IMR-90 (cell line): ENCODE data around the gene ASAP2. TPM values are rescaled to one million over a fixed set of nuclear protein-coding genes. Genes with fewer than 3 reads are reported as not detected.

Source experiments
- ATAC-seq: fragments of 200-7000 bp; cut with Tn5 transposase; 2 replicates; pipeline ENCODE4 v1.9.1; 2020; ENCODE audit warnings: low read depth, mild to moderate bottlenecking, moderate library complexity
- BruUV-seq: library from RNA; stranded (reverse); fragments of 400-500 nt; replicated peaks from 2 replicates; lab custom pipeline; 2021; lab: Mats Ljungman, UMichigan
- CTCF ChIA-PET: fragments of 300-600 bp; formaldehyde crosslinking; extraction: SDS; loops from one replicate; lab custom pipeline; 2021; ENCODE audit warnings: antibody characterized with exemption; lab: Yijun Ruan, JAX
- POLR2A ChIA-PET: fragments of 300-600 bp; sonication (Branson Sonifier 250); formaldehyde crosslinking; loops from one replicate; lab custom pipeline; 2022; ENCODE audit warnings: antibody characterized with exemption; ENCODE audit not compliant: unreplicated experiment; lab: Charles Lee
- DNase-seq: peaks from one replicate; pipeline ENCODE4 v3.0.0; 2013
- H2AFZ ChIP-seq: replicated peaks from 2 replicates; pipeline ENCODE3; 2013; ENCODE audit warnings: low read length, mild to moderate bottlenecking; ENCODE audit not compliant: poor library complexity
- H2AK5ac ChIP-seq: 2 replicates; pipeline ENCODE4 v1.6.1; 2013; ENCODE audit warnings: low read depth, low read length, inconsistent platforms
- H2AK9ac ChIP-seq: replicated peaks from 2 replicates; pipeline ENCODE3; 2013; ENCODE audit warnings: mild to moderate bottlenecking, low read depth, low read length, moderate library complexity; ENCODE audit not compliant: poor library complexity
- H2BK120ac ChIP-seq: 2 replicates; pipeline ENCODE4 v1.6.1; 2013; ENCODE audit warnings: low read depth, low read length, inconsistent platforms
- H2BK15ac ChIP-seq: 3 replicates; pipeline ENCODE4 v1.6.1; 2013; ENCODE audit warnings: low read depth, low read length, inconsistent platforms
- H2BK20ac ChIP-seq: 2 replicates; pipeline ENCODE4 v1.6.1; 2013; ENCODE audit warnings: low read depth, mild to moderate bottlenecking, inconsistent platforms, low read length, moderate library complexity
- H2BK5ac ChIP-seq: 2 replicates; pipeline ENCODE4 v1.6.1; 2013; ENCODE audit warnings: mild to moderate bottlenecking, low read depth, low read length, inconsistent platforms; ENCODE audit not compliant: poor library complexity, severe bottlenecking
- H3K14ac ChIP-seq: replicated peaks from 2 replicates; pipeline ENCODE4 v1.6.1; 2013; ENCODE audit warnings: low read depth, low read length, inconsistent platforms
- H3K18ac ChIP-seq: 2 replicates; pipeline ENCODE4 v1.6.1; 2013; ENCODE audit warnings: low read depth, low read length, control low read depth
- H3K23ac ChIP-seq: 2 replicates; pipeline ENCODE4 v1.6.1; 2013; ENCODE audit warnings: low read depth, low read length, inconsistent platforms
- H3K27ac ChIP-seq: 2 replicates; pipeline ENCODE4 v1.5.1; 2013; ENCODE audit warnings: mild to moderate bottlenecking, control low read depth, low read length; ENCODE audit not compliant: insufficient read depth
- H3K27me3 ChIP-seq: 2 replicates; pipeline ENCODE4 v1.6.1; 2013; ENCODE audit warnings: low read length; ENCODE audit not compliant: control insufficient read depth, insufficient read depth
- H3K36me3 ChIP-seq: 2 replicates; pipeline ENCODE4 v1.6.1; 2013; ENCODE audit warnings: low read length, mixed read lengths; ENCODE audit not compliant: control insufficient read depth, insufficient read depth
- H3K4ac ChIP-seq: 2 replicates; pipeline ENCODE4 v1.6.1; 2013; ENCODE audit warnings: low read depth, low read length, inconsistent platforms
- H3K4me1 ChIP-seq: 2 replicates; pipeline ENCODE4 v1.6.1; 2013; ENCODE audit warnings: low read length, mixed read lengths; ENCODE audit not compliant: control insufficient read depth, insufficient read depth
- H3K4me2 ChIP-seq: 2 replicates; pipeline ENCODE4 v1.6.1; 2013; ENCODE audit warnings: low read depth, mild to moderate bottlenecking, control low read depth, low read length, moderate library complexity
- H3K4me3 ChIP-seq: 2 replicates; pipeline ENCODE4 v1.5.1; 2013; ENCODE audit warnings: low read depth, mild to moderate bottlenecking, control low read depth, low read length, moderate library complexity; ENCODE audit not compliant: insufficient read depth
- H3K56ac ChIP-seq: 2 replicates; pipeline ENCODE4 v1.6.1; 2013; ENCODE audit warnings: low read length, inconsistent platforms; ENCODE audit not compliant: insufficient read depth; ENCODE audit errors: extremely low read depth
- H3K79me1 ChIP-seq, 2 experiments: 2 replicates each; pipeline ENCODE4 v1.6.1; 2013; ENCODE audit warnings: low read length in 2 of 2, inconsistent platforms in 1 of 2, low read depth in 1 of 2
- H3K9ac ChIP-seq: 2 replicates; pipeline ENCODE4 v1.6.1; 2013; ENCODE audit warnings: low read depth, low read length, control low read depth
- H3K9me1 ChIP-seq: 2 replicates; pipeline ENCODE4 v1.6.1; 2013; ENCODE audit warnings: low read length, inconsistent platforms; ENCODE audit not compliant: insufficient read depth
- H3K9me3 ChIP-seq: 2 replicates; pipeline ENCODE4 v1.6.1; 2013; ENCODE audit warnings: low read length; ENCODE audit not compliant: control insufficient read depth, insufficient read depth
- H4K20me1 ChIP-seq: 2 replicates; pipeline ENCODE4 v1.6.1; 2013; ENCODE audit warnings: low read length, inconsistent platforms; ENCODE audit not compliant: insufficient read depth
- H4K5ac ChIP-seq: 2 replicates; pipeline ENCODE4 v1.6.1; 2013; ENCODE audit warnings: mild to moderate bottlenecking, low read depth, low read length, control low read depth
- H4K8ac ChIP-seq, 2 experiments: 2 replicates each; pipeline ENCODE4 v1.6.1; 2013; ENCODE audit warnings: low read depth in 2 of 2, low read length in 2 of 2, control low read depth in 1 of 2, inconsistent platforms in 1 of 2
- H4K91ac ChIP-seq: 2 replicates; pipeline ENCODE4 v1.6.1; 2013; ENCODE audit warnings: low read depth, low read length, inconsistent platforms; ENCODE audit not compliant: insufficient read depth
- BHLHE40 ChIP-seq: fragments of 150-350 bp; IDR thresholded peaks from 2 replicates; pipeline ENCODE4 v1.6.1; 2016; ENCODE audit warnings: mild to moderate bottlenecking, low read depth, low read length
- CEBPB ChIP-seq: IDR thresholded peaks from 2 replicates; pipeline ENCODE4 v1.6.1; 2012; ENCODE audit warnings: low read depth, low read length, improper control_type of control experiment
- CHD1 ChIP-seq: IDR thresholded peaks from 2 replicates; pipeline ENCODE4 v1.6.1; 2012; ENCODE audit warnings: low read depth, low read length, improper control_type of control experiment
- FOS ChIP-seq: fragments of 150-350 bp; IDR thresholded peaks from 2 replicates; pipeline ENCODE4 v1.6.1; 2016; ENCODE audit warnings: low read depth, low read length
- MAFK ChIP-seq: IDR thresholded peaks from 2 replicates; pipeline ENCODE4 v1.6.1; 2012; ENCODE audit warnings: low read depth, low read length, improper control_type of control experiment
- MAZ ChIP-seq: IDR thresholded peaks from 2 replicates; pipeline ENCODE4 v1.6.1; 2012; ENCODE audit warnings: low read depth, mild to moderate bottlenecking, low read length, improper control_type of control experiment, moderate library complexity, borderline replicate concordance
- MXI1 ChIP-seq: IDR thresholded peaks from 2 replicates; pipeline ENCODE4 v1.6.1; 2012; ENCODE audit warnings: low read depth, mild to moderate bottlenecking, low read length, moderate library complexity, borderline replicate concordance
- NFE2L2 ChIP-seq: fragments of 150-350 bp; IDR thresholded peaks from 2 replicates; pipeline ENCODE4 v1.6.1; 2016; ENCODE audit warnings: low read depth, mild to moderate bottlenecking, low read length
- POLR2A ChIP-seq: IDR thresholded peaks from 2 replicates; pipeline ENCODE4 v1.6.1; 2012; ENCODE audit warnings: mild to moderate bottlenecking, low read depth, low read length
- RAD21 ChIP-seq: IDR thresholded peaks from 2 replicates; pipeline ENCODE4 v1.6.1; 2012; ENCODE audit warnings: low read length, improper control_type of control experiment
- RCOR1 ChIP-seq: IDR thresholded peaks from 2 replicates; pipeline ENCODE4 v1.6.1; 2012; ENCODE audit warnings: mild to moderate bottlenecking, low read length, improper control_type of control experiment; ENCODE audit not compliant: insufficient replicate concordance
- RFX5 ChIP-seq: IDR thresholded peaks from 2 replicates; pipeline ENCODE4 v1.8.0; 2012; ENCODE audit warnings: low read depth, mild to moderate bottlenecking, low read length, moderate library complexity
- SMC3 ChIP-seq: fragments of 150-350 bp; IDR thresholded peaks from 2 replicates; pipeline ENCODE4 v1.6.1; 2016; ENCODE audit warnings: low read depth, mild to moderate bottlenecking, antibody characterized with exemption, low read length, moderate library complexity
- WGBS, 2 experiments: methylation state at CpG; one replicate each; pipeline versions ENCODE4 v1.1.5 to v1.1.7; 2013; ENCODE audit warnings: missing lambda C conversion rate in 2 of 2; ENCODE audit not compliant: insufficient read length in 1 of 2; ENCODE audit errors: extremely low coverage in 2 of 2; 5-methylcytosine and 5-hydroxymethylcytosine counted together
- dilution Hi-C: fragments of 300-500 bp; cut with HindIII; formaldehyde crosslinking; loops from one replicate; pipeline ENCODE4 v1.14.3; 2018; ENCODE audit warnings: low sequenced_read_pairs; ENCODE audit not compliant: unreplicated experiment
- in situ Hi-C: fragments of 300-500 bp; cut with MboI; formaldehyde crosslinking; loops from 3 replicates; pipeline ENCODE4 v1.14.3; 2019; ENCODE audit warnings: low sequenced_read_pairs, inconsistent platforms, mixed read lengths
- intact Hi-C: fragments of 100-400 bp; cut with micrococcal nuclease; formaldehyde crosslinking; loops from 2 replicates; pipeline ENCODE4 v1.10.0; 2022
- polyA plus RNA-seq, 3 experiments: library from polyadenylated mRNA; depleted of rRNA; stranded (reverse); fragments of >200 nt; gene quantifications; 2 replicates each; pipeline ENCODE4 v1.2.3, GENCODE V29; 2012; ENCODE audit warnings: low replicate concordance in 1 of 3
- total RNA-seq: library from RNA; depleted of rRNA; stranded (reverse); fragments of >200 nt; gene quantifications from 2 replicates; pipeline ENCODE4 v1.2.3, GENCODE V29; 2012
- TF ChIP-seq, protein P1 (sequence below): fragments of 150-350 bp; IDR thresholded peaks from 2 replicates; pipeline ENCODE4 v1.6.1; 2016; ENCODE audit warnings: low read depth, mild to moderate bottlenecking, low read length, moderate library complexity, borderline replicate concordance
- TF ChIP-seq, protein P2 (sequence below): fragments of 150-350 bp; IDR thresholded peaks from 2 replicates; pipeline ENCODE4 v1.6.1; 2017; ENCODE audit warnings: mild to moderate bottlenecking, antibody characterized with exemption, low read length, low read depth
- TF ChIP-seq, protein P3 (sequence below): conservative IDR thresholded peaks from 2 replicates; pipeline ENCODE4 v1.5.1; 2012; ENCODE audit warnings: mild to moderate bottlenecking, low read depth, low read length, improper control_type of control experiment

The ASAP2 gene
- total and polyA plus RNA-seq, 2 of the 4 experiments (the other 2 are of a cell fraction) = 19.7 to 28.1 TPM

DNA sequence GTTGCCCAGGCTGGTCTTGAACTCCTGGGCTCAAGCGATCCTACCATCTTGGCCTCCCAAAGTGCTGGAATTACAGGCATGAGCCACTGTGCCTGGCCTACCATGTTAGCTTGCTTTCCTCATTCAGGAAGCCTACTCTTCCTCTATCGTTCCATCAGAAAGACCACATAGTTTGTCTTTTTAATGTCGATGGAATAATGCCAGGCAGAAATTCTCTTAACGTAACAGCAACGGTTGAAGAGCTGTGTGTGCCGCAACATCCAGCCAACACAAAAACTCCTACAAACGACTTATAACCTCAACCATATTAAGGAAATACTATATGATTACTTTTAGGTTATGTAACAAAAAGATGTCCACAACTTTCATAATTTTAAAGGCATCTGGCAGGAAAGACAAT, 206.2 kb downstream of the ASAP2 start:
- Histone ChIP-seq H2BK20ac (no peak overlapping the region), H4K20me1 (no peaks in the 10 kb centered on the region; the same call in 1 of the 2 replicates), H2BK120ac (no peak overlapping the region), H3K36me3 (peaks cover 25% of the 10 kb centered on the region), H4K5ac (no peak overlapping the region), H3K4ac (no peak overlapping the region), H3K27ac (no peak overlapping the region), H3K4me1 (peaks cover 12% of the 10 kb centered on the region; the same call in 1 of the 2 replicates), H2AK5ac (no peak overlapping the region), H3K9me1 (peaks cover 13% of the 10 kb centered on the region), H2AFZ (no peak overlapping the region), H4K91ac (no peak overlapping the region), H3K18ac (no peak overlapping the region), H2BK5ac (no peak overlapping the region), H3K79me1 (peaks cover 28 to 65% of the 10 kb centered on the region in 2 experiments), H3K4me3 (no peak overlapping the region), H3K14ac (no peak overlapping the region), H3K9me3 (no peaks in the 10 kb centered on the region), H2AK9ac (no peak overlapping the region), H2BK15ac (no peak overlapping the region), H3K4me2 (no peak overlapping the region), H3K27me3 (no peaks in the 10 kb centered on the region), H3K9ac (no peak overlapping the region), H3K56ac (no peak overlapping the region), H4K8ac (no peak overlapping the region), H3K23ac (no peak overlapping the region; the same call in 1 of the 2 replicates)
- TF ChIP-seq, protein P1, sequence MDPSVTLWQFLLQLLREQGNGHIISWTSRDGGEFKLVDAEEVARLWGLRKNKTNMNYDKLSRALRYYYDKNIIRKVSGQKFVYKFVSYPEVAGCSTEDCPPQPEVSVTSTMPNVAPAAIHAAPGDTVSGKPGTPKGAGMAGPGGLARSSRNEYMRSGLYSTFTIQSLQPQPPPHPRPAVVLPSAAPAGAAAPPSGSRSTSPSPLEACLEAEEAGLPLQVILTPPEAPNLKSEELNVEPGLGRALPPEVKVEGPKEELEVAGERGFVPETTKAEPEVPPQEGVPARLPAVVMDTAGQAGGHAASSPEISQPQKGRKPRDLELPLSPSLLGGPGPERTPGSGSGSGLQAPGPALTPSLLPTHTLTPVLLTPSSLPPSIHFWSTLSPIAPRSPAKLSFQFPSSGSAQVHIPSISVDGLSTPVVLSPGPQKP = no peak
- TF ChIP-seq CHD1 (no peak), RAD21 (no peak), MAFK (no peak), CEBPB (no peak), RCOR1 (no peak), RFX5 (no peak), MAZ (no peak), BHLHE40 (no peak), MXI1 (no peak), SMC3 (no peak), POLR2A (no peak), FOS (no peak), NFE2L2 (no peak)
- TF ChIP-seq, protein P2, sequence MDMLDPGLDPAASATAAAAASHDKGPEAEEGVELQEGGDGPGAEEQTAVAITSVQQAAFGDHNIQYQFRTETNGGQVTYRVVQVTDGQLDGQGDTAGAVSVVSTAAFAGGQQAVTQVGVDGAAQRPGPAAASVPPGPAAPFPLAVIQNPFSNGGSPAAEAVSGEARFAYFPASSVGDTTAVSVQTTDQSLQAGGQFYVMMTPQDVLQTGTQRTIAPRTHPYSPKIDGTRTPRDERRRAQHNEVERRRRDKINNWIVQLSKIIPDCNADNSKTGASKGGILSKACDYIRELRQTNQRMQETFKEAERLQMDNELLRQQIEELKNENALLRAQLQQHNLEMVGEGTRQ = no peak
- TF ChIP-seq, protein P3, sequence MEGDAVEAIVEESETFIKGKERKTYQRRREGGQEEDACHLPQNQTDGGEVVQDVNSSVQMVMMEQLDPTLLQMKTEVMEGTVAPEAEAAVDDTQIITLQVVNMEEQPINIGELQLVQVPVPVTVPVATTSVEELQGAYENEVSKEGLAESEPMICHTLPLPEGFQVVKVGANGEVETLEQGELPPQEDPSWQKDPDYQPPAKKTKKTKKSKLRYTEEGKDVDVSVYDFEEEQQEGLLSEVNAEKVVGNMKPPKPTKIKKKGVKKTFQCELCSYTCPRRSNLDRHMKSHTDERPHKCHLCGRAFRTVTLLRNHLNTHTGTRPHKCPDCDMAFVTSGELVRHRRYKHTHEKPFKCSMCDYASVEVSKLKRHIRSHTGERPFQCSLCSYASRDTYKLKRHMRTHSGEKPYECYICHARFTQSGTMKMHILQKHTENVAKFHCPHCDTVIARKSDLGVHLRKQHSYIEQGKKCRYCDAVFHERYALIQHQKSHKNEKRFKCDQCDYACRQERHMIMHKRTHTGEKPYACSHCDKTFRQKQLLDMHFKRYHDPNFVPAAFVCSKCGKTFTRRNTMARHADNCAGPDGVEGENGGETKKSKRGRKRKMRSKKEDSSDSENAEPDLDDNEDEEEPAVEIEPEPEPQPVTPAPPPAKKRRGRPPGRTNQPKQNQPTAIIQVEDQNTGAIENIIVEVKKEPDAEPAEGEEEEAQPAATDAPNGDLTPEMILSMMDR = no peak
- no TSS peak for BruUV-seq
- intact Hi-C loops (no loop called here), in situ Hi-C loops (no loop called here), dilution Hi-C loops (no loop called here)
- ChIA-PET POLR2A (no interaction called here), CTCF (no interaction called here)
- DNase-seq (no peak), ATAC-seq (no peak)
- 83% methylated on average over 3 of the region's 7 CpGs; no CpG with 5 or more reads in 1 of the 2 experiments for WGBS, 2 experiments
